Astrocyte (in vitro differentiated cells and primary cell): ENCODE data around the gene THRB.

Source experiments
- EZH2 ChIP-seq: IDR thresholded peaks from 2 replicates; pipeline ENCODE4 v1.6.1; 2012; ENCODE audit warnings: mild to moderate bottlenecking, low read length, inconsistent platforms; ENCODE audit not compliant: insufficient read depth
- TF ChIP-seq, protein P1 (sequence below): IDR thresholded peaks from 2 replicates; pipeline ENCODE4 v1.5.1; 2011; ENCODE audit warnings: low read depth, mild to moderate bottlenecking, inconsistent platforms, low read length, moderate library complexity; ENCODE audit not compliant: insufficient read depth

- no peak for TF ChIP-seq EZH2
- TF ChIP-seq, protein P1, sequence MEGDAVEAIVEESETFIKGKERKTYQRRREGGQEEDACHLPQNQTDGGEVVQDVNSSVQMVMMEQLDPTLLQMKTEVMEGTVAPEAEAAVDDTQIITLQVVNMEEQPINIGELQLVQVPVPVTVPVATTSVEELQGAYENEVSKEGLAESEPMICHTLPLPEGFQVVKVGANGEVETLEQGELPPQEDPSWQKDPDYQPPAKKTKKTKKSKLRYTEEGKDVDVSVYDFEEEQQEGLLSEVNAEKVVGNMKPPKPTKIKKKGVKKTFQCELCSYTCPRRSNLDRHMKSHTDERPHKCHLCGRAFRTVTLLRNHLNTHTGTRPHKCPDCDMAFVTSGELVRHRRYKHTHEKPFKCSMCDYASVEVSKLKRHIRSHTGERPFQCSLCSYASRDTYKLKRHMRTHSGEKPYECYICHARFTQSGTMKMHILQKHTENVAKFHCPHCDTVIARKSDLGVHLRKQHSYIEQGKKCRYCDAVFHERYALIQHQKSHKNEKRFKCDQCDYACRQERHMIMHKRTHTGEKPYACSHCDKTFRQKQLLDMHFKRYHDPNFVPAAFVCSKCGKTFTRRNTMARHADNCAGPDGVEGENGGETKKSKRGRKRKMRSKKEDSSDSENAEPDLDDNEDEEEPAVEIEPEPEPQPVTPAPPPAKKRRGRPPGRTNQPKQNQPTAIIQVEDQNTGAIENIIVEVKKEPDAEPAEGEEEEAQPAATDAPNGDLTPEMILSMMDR: no peak
Observed at GRCh38 chr3:24454393-24454792, 40.3 kb downstream of the THRB start.
